ENCODE data around the gene PEX6. TPM values are rescaled to one million over a fixed set of nuclear protein-coding genes. Genes with fewer than 3 reads are reported as not detected.

The PEX6 gene
- polyA plus RNA-seq, 1 of the 3 experiments (the other 2 are of a cell fraction), result 15.3 TPM

GRCh38 chr6:43007126-43007525, 28.1 kb upstream of the PEX6 start:
- ChIA-PET POLR2A (interaction anchor here (1.0 kb wide), 1 partner anchor 23 kb away, joined by 4 read pairs; the partner anchor contains the start of gene PPP2R5D), CTCF (interaction anchor here (1.2 to 2.5 kb wide), 3 partner anchors 19 to 137 kb away, joined by 3 to 10 read pairs (median 3); no protein-coding TSS in a partner anchor)
- 88% methylated on average over 8 of the region's 9 CpGs for WGBS (ENCODE audit: low lambda C conversion rate)
- peaks cover 0 to 4% of the 10 kb centered on the region in 2 experiments; a peak in 2 of 4 replicates for H3K4me1 ChIP-seq (ENCODE audit: control insufficient read depth in 1 of 2, insufficient read depth in 2 of 2, low read depth in 1 of 2, low read length in 1 of 2)
- H3K27ac ChIP-seq (ENCODE audit: low read depth in 2 of 2, low read length in 1 of 2), result no peak overlapping the region
- peaks cover 15% of the 10 kb centered on the region for H3F3A ChIP-seq (replicated peaks; ENCODE audit: insufficient read depth)
- no peak overlapping the region for H3K4me3 ChIP-seq (ENCODE audit: low read depth in 2 of 2, low read length in 1 of 2)
- H2AFZ ChIP-seq (ENCODE audit: low read depth), result no peak overlapping the region
- H3K9me2 ChIP-seq, result no peaks in the 10 kb centered on the region
- H3K4me2 ChIP-seq, result no peak overlapping the region
- H3K9me3 ChIP-seq, result no peaks in the 10 kb centered on the region
- no peak overlapping the region for H3K9ac ChIP-seq
- no peaks in the 10 kb centered on the region for H4K20me1 ChIP-seq (ENCODE audit: insufficient read depth)
- H3K36me3 ChIP-seq (replicated peaks in 1 of 2; ENCODE audit: control insufficient read depth in 1 of 2, insufficient read depth in 2 of 2, low read length in 1 of 2), result peaks cover 34 to 52% of the 10 kb centered on the region in 2 experiments
- DNase-seq, result no peak
- no peak for TF ChIP-seq SIN3A (IDR thresholded peaks at IDR 0.05; ENCODE audit: borderline replicate concordance, low read depth, low read length)
- no peak for TF ChIP-seq JUND (IDR thresholded peaks at IDR 0.05)
- TF ChIP-seq RCOR1 (IDR thresholded peaks at IDR 0.05; ENCODE audit: low read length), result no peak
- TF ChIP-seq EP300 (IDR thresholded peaks at IDR 0.05; ENCODE audit: borderline replicate concordance in 1 of 2, low read depth in 1 of 2, low read length in 1 of 2), result no peak
- TF ChIP-seq IRF3 (IDR thresholded peaks at IDR 0.05; ENCODE audit: low read depth, low read length), result no peak
- TF ChIP-seq YY1 (IDR thresholded peaks at IDR 0.05; ENCODE audit: low read depth), result no peak
- TF ChIP-seq CHD2 (IDR thresholded peaks at IDR 0.05; ENCODE audit: low read length, partially characterized antibody), result no peak
- no peak for TF ChIP-seq USF1 (IDR thresholded peaks at IDR 0.05; ENCODE audit: borderline replicate concordance, low read depth)
- no peak for TF ChIP-seq ELF1 (IDR thresholded peaks at IDR 0.05)
- TF ChIP-seq POLR2AphosphoS5 (IDR thresholded peaks at IDR 0.05; ENCODE audit: low read depth, low read length), result no peak
- no peak for TF ChIP-seq TCF12 (IDR thresholded peaks at IDR 0.05)
- no peak for TF ChIP-seq GABPA (IDR thresholded peaks at IDR 0.05; ENCODE audit: low read depth)
- no peak for TF ChIP-seq USF2 (IDR thresholded peaks at IDR 0.05; ENCODE audit: borderline replicate concordance, low read depth, low read length)
- TF ChIP-seq SMC3 (IDR thresholded peaks at IDR 0.05; ENCODE audit: low read depth, low read length), result no peak
- no peak for TF ChIP-seq MAX (IDR thresholded peaks at IDR 0.05; ENCODE audit: low read depth)
- H3K27me3 ChIP-seq (ENCODE audit: insufficient read depth), result no peaks in the 10 kb centered on the region
- peaks cover 12% of the 10 kb centered on the region; the same call in 1 of the 2 replicates for H3K79me2 ChIP-seq (ENCODE audit: insufficient read depth)

GRCh38 chr6:43006251-43006650, 27.3 kb upstream of the PEX6 start:
- no peak for DNase-seq
- TF ChIP-seq SIN3A (IDR thresholded peaks at IDR 0.05; ENCODE audit: borderline replicate concordance, low read depth, low read length) (no peak), ELF1 (IDR thresholded peaks at IDR 0.05) (no peak), EP300 (IDR thresholded peaks at IDR 0.05; ENCODE audit: borderline replicate concordance in 1 of 2, low read depth in 1 of 2, low read length in 1 of 2) (no peak), FOXM1 (IDR thresholded peaks at IDR 0.05; ENCODE audit: low read depth) (no peak), GATA2 (CRISPR knock-in tag; IDR thresholded peaks at IDR 0.05) (no peak), YY1 (IDR thresholded peaks at IDR 0.05; ENCODE audit: low read depth) (no peak), RFX5 (IDR thresholded peaks at IDR 0.05; ENCODE audit: low read length) (no peak), IRF3 (IDR thresholded peaks at IDR 0.05; ENCODE audit: low read depth, low read length) (no peak)
- Histone ChIP-seq H3K27ac (ENCODE audit: low read depth in 2 of 2, low read length in 1 of 2) (no peak overlapping the region), H3K79me2 (ENCODE audit: insufficient read depth) (0 out of 2 replicates have a peak, but pooled peaks cover 4% of the 10 kb centered on the region), H3K9me2 (no peaks in the 10 kb centered on the region), H3K36me3 (replicated peaks in 1 of 2; ENCODE audit: control insufficient read depth in 1 of 2, insufficient read depth in 2 of 2, low read length in 1 of 2) (peaks cover 34 to 43% of the 10 kb centered on the region in 2 experiments), H3F3A (replicated peaks; ENCODE audit: insufficient read depth) (peaks cover 11% of the 10 kb centered on the region), H3K9me3 (no peaks in the 10 kb centered on the region), H2AFZ (ENCODE audit: low read depth) (no peak overlapping the region), H3K4me1 (ENCODE audit: control insufficient read depth in 1 of 2, insufficient read depth in 2 of 2, low read depth in 1 of 2, low read length in 1 of 2) (no peaks in the 10 kb centered on the region), H3K27me3 (ENCODE audit: insufficient read depth) (no peaks in the 10 kb centered on the region), H3K4me2 (no peak overlapping the region), H3K4me3 (ENCODE audit: low read depth in 2 of 2, low read length in 1 of 2) (no peak overlapping the region), H3K9ac (no peak overlapping the region), H4K20me1 (ENCODE audit: insufficient read depth) (no peaks in the 10 kb centered on the region)
- ChIA-PET POLR2A (interaction anchor here (0.8 kb wide), 1 partner anchor 22 kb away, joined by 3 read pairs; the partner anchor contains the start of gene PPP2R5D), CTCF (interaction anchor here (1.1 to 2.5 kb wide), 2 partner anchors 10 to 138 kb away, joined by 3 to 10 read pairs; no protein-coding TSS in a partner anchor)
- 94% methylated on average over 11 of the region's 11 CpGs for WGBS (ENCODE audit: low lambda C conversion rate)

All from SK-N-SH (cell line).